Activated T-helper 17 cell treated with anti-CD3 and anti-CD28 coated beads, Interleukin-2, amount 50 U/mL, for 72 hours (primary cell): Measurements from ENCODE around the gene PYCR2. TPM values are rescaled to one million over a fixed set of nuclear protein-coding genes. Genes with fewer than 3 reads are reported as not detected.
A peak's percentile ranks its signal among the peaks of the same experiment; 100 is the strongest.
"Not testable (repeated sequence)": the region's sequence is repeated elsewhere in the genome, so short reads cannot be mapped to it uniquely, and the experiment has no call there.

Experiments
- ATAC-seq: fragments of 150-1000 bp; cut with Tn5 transposase; replicated peaks from 2 replicates; pipeline ENCODE4 v1.10.0; 2021; ENCODE audit warnings: mild to moderate bottlenecking, moderate library complexity
- H3K27ac Mint-ChIP-seq: one replicate; pipeline ENCODE4 v1.8.0; 2022; ENCODE audit warnings: mixed read lengths
- H3K27me3 Mint-ChIP-seq: one replicate; pipeline ENCODE4 v1.8.0; 2022; ENCODE audit warnings: mixed read lengths
- H3K36me3 Mint-ChIP-seq: one replicate; pipeline ENCODE4 v1.8.0; 2022; ENCODE audit warnings: low read depth, mild to moderate bottlenecking, mixed read lengths
- H3K4me1 Mint-ChIP-seq: one replicate; pipeline ENCODE4 v1.8.0; 2022; ENCODE audit warnings: mixed read lengths
- H3K4me3 Mint-ChIP-seq: one replicate; pipeline ENCODE4 v1.8.0; 2022; ENCODE audit warnings: mild to moderate bottlenecking, mixed read lengths
- H3K9me3 Mint-ChIP-seq: one replicate; pipeline ENCODE4 v1.8.0; 2022; ENCODE audit warnings: mixed read lengths
- total RNA-seq, 2 donors: library from RNA; stranded (reverse); gene quantifications; one replicate each; pipeline ENCODE4 v1.2.3, GENCODE V29; 2022

Gene PYCR2
- total RNA-seq, 2 donors from 2014 or later, result 63.2 to 105 TPM

- H3K4me3 Mint-ChIP-seq, result no peak overlapping the region
- H3K27ac Mint-ChIP-seq, result no peak overlapping the region
- H3K9me3 Mint-ChIP-seq, result no peaks in the 10 kb centered on the region
- H3K27me3 Mint-ChIP-seq, result peaks cover 4% of the 10 kb centered on the region
- ATAC-seq, result no peak
- no peaks in the 10 kb centered on the region for H3K4me1 Mint-ChIP-seq
- no peaks in the 10 kb centered on the region for H3K36me3 Mint-ChIP-seq
These were observed 12.5 kb upstream of the PYCR2 start for GRCh38 chr1:225936523-225936922.

GRCh38 chr1:225936086-225936485 lies 12.0 kb upstream of the PYCR2 start:
- not testable (repeated sequence) for H3K27ac Mint-ChIP-seq, H3K4me1 Mint-ChIP-seq, H3K4me3 Mint-ChIP-seq, H3K36me3 Mint-ChIP-seq, H3K27me3 Mint-ChIP-seq, H3K9me3 Mint-ChIP-seq, ATAC-seq

DNA sequence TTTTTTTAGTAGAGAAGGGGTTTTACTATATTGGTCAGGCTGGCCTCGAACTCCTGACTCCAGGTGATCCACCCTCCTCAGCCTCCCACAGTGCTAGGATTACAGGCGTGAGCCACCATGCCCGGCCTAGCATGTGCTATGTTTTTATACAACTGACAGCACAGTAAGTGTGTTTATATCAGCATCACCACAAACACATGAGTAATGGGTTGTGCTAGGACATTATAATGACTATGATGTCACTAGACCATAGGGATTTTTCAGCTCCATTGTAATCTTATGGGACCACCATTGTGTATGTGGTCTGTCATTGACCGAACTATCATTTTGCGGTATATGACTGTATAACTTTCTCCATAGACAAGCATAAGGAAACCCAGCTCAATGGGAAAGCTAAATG lies 10.7 kb upstream of the PYCR2 start:
- Mint-ChIP-seq H3K27me3 (no peaks in the 10 kb centered on the region), H3K4me3 (no peak overlapping the region), H3K4me1 (no peaks in the 10 kb centered on the region), H3K9me3 (no peaks in the 10 kb centered on the region), H3K36me3 (no peaks in the 10 kb centered on the region), H3K27ac (no peak overlapping the region)
- no peak for ATAC-seq

DNA sequence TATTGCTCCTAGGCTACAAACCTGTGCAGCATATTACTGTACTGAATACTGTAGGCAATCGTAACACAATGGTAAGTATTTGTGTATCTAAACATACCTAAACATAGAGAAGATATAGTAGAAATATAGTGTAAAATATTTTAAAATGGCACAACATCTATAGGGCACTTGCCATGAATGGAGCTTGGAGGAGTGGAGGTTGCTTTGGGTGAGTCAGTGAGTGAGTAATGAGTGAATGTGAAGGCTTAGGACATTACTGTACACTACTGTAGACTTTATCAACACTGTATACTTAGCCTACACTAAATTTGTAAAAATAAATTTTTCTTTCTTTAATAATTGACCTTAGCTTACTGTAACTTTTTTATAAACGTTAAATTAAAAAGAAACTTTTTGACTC lies 9.0 kb upstream of the PYCR2 start:
- H3K36me3 Mint-ChIP-seq, result no peaks in the 10 kb centered on the region
- peak; percentile 47 for ATAC-seq
- no peaks in the 10 kb centered on the region for H3K27me3 Mint-ChIP-seq

DNA sequence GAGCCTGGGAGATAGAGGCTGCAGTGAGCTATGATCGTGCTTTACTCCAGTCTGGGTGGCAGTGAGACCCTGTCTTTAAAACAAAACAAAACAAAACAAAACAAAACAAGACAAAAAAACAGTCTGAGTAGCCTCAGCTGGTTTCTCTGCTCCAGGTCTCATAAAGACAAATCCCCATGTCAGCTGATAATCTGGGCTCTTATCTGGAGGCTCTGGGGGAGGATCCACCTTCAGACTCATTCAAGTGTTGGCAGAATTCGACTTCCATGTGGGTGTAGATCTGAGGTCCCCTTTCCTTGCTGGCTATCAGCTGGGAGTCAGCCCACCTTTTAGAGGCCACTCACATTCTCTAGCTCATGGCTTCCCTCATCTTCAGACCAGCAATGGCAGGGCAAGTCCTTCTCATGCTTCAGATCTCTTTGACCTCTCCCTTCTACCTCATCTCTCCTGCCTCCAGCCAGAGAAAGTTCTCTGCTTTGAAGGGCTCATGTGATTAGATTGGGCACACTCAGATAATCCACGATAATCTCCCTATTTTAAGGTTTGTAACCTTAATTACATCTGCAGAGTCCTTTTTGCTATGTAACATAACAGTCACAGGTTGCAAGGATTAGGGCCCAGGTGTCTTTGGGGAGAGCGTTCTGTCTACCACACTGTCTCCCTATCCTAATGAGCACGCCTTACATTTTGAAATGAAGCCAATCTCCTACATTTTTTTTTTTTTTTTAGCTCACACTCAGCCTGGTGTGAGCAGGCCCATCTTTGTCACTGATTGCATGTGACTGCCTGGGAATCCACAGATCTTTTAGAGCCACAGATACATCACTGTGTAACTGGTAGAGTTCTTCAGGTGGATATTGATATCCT lies 7.5 kb upstream of the PYCR2 start:
- no peak for ATAC-seq
- H3K4me3 Mint-ChIP-seq, result no peak overlapping the region
- no peaks in the 10 kb centered on the region for H3K27me3 Mint-ChIP-seq
- peak overlapping the region; percentile 61 for H3K27ac Mint-ChIP-seq
- no peaks in the 10 kb centered on the region for H3K9me3 Mint-ChIP-seq
- no peaks in the 10 kb centered on the region for H3K36me3 Mint-ChIP-seq
- H3K4me1 Mint-ChIP-seq, result peaks cover 6% of the 10 kb centered on the region

More for the DNA sequence above, 9.0 kb upstream of the PYCR2 start:
- H3K4me3 Mint-ChIP-seq, result no peak overlapping the region
- no peak overlapping the region for H3K27ac Mint-ChIP-seq
- H3K9me3 Mint-ChIP-seq, result no peaks in the 10 kb centered on the region
- H3K4me1 Mint-ChIP-seq, result peaks cover 5% of the 10 kb centered on the region

GRCh38 chr1:225930566-225930965 lies 6.5 kb upstream of the PYCR2 start:
- H3K4me1 Mint-ChIP-seq, result peaks cover 6% of the 10 kb centered on the region
- ATAC-seq, result no peak
- H3K27me3 Mint-ChIP-seq, result no peaks in the 10 kb centered on the region
- H3K4me3 Mint-ChIP-seq, result no peak overlapping the region
- H3K36me3 Mint-ChIP-seq, result no peaks in the 10 kb centered on the region
- no peak overlapping the region for H3K27ac Mint-ChIP-seq
- H3K9me3 Mint-ChIP-seq, result no peaks in the 10 kb centered on the region

DNA sequence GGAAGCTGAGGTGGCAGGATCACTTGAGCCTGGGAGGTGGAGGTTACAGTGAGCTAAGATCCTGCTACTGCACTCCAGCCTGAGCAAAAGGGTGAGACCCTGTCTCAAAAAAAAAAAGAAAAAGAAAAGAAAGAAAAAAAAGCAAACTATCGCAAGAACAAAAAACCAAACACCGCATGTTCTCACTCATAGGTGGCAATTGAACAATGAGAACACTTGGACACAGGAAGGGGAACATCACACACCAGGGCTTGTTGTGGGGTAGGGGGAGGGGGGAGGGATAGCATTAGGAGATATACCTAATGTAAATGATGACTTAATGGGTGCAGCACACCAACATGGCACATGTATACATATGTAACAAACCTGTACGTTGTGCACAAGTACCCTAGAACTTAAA lies 5.4 kb upstream of the PYCR2 start:
- H3K36me3 Mint-ChIP-seq, ATAC-seq, H3K9me3 Mint-ChIP-seq, H3K27me3 Mint-ChIP-seq, H3K4me1 Mint-ChIP-seq: not testable (repeated sequence)
- H3K27ac Mint-ChIP-seq, result peak overlapping the region; percentile 81
- H3K4me3 Mint-ChIP-seq, result peak overlapping the region; percentile 52

DNA sequence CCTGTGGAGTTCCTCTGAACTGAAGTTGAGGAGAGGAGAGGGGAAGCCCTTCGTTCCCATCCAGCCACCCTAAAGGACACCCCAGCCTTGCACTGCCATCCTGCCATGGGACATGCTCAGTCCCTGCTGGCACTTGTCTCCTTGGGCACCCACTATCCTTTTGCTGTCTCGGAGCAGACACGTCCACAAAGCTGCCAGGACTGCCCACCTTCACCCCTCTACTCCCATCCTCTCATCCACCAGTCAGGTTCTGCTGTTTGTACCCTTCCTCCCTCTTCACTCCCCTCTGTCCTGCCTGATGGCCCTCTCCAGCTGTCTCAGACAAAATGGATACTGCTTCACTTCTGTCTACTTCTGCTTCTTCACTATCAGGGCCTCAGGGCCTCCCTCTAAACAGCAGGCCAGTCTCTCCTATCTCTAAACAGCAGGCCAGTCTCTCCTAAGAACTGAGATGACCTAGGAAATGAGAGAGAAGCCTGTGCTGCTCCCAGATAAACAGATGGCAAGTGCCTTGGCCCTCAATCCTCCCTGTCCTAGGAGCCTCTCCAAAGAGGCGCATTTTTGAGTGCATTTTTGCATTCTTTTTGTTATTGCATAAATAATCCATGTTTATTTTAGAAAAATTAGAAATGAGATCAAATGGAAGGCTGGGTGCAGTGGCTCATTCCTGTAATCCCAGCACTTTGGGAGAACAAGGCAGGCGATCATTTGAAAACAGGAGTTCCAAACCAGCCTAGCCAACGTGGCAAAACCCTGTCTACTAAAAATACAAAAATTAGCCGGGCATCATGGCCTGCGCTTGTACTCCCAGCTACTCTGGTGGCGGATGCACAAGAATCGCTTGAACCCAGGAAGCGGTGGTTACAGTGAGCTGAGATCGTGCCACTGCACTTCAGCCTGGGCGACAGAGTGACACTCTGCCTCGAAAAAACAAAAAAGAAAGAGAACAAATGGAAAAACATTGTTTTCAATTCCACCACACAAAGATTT lies 4.4 kb upstream of the PYCR2 start:
- Mint-ChIP-seq H3K36me3 (peaks cover 6% of the 10 kb centered on the region), H3K4me3 (peak overlapping the region; percentile 52), H3K27me3 (no peaks in the 10 kb centered on the region), H3K27ac (peak overlapping the region; percentile 81), H3K9me3 (no peaks in the 10 kb centered on the region), H3K4me1 (peaks cover 6% of the 10 kb centered on the region)
- no peak for ATAC-seq

DNA sequence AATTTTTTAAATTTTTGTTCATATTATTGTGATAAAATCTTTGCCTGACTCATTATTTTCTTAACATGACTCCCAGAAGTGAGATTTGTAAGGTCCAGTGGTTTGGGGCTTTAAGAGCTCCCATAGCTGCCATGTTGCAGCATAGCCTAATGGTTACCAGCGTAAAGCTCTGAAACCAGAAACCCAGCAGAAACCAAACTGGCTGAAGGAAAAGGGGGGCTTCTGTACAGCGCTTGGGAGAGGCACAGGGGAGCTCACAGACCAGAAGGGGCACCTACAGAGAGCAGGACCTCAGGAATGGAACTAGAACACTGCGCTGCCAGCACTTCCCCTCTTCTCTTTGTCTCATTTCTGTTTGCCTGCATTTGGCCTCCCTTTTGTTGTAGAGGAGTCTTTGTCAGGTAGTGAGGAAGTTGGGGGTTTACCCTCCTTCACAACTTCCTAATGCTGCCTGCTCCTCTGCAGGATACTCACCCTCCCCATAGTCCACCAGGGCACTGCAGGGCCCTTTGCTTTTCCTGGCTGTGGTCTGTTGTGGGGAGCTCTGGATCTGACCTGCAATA lies 2.6 kb upstream of the PYCR2 start:
- H3K27ac Mint-ChIP-seq, result peak overlapping the region; percentile 15
- H3K27me3 Mint-ChIP-seq, result no peaks in the 10 kb centered on the region
- ATAC-seq, result no peak
- H3K9me3 Mint-ChIP-seq, result no peaks in the 10 kb centered on the region
- H3K4me1 Mint-ChIP-seq, result peaks cover 6% of the 10 kb centered on the region
- peaks cover 13% of the 10 kb centered on the region for H3K36me3 Mint-ChIP-seq
- no peak overlapping the region for H3K4me3 Mint-ChIP-seq

GRCh38 chr1:225923381-225923691 lies 714 bp downstream of the PYCR2 start:
- H3K27me3 Mint-ChIP-seq, result no peaks in the 10 kb centered on the region

DNA sequence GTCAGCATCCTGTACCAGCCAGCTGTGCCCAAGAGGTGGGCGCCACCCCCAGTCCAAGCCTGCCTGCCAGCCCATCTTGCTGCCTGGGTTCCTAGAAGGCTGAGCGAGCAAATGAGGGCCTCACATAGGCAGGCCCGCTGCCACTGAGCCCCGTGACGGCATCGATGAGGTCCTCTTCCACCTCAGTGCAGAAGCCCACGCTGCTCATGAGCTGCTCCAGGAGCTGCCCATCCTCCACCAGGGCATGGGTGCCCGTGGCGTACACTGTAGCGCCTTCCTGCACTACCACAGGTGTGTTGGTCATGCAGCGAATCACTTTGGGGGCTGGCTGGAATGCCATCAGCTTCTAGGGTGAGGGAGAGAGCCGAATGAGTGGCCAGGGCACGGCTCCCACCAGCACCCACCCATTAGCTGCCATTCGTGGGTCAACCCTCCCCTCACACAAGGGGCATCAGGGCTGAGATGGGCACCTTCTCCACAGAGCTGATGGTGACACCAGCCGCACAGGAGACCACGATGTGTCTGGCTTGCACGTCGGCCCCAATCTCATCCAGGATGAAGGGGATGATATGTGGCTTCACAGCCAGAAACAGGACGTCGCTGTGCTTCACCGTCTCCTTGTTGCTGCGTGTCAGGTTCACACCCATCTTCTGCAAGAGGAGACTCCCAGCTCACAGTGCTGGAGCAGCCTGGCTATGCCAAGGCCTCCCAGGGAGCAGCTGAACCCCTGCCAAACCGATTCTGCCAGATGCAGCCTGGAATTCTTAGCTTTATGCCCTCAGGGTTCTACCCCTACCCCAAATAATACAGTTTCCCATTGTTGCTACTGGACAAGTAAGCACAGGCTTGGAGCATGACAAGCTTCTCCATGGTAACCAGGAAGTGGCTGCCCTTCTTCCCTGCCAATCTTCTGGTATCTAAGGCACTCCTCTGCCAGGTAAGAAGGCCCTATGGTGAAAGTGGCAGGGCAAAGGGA lies 2.0 kb downstream of the PYCR2 start:
- no peak for ATAC-seq
- H3K27me3 Mint-ChIP-seq, result no peaks in the 10 kb centered on the region
- H3K36me3 Mint-ChIP-seq, result peaks cover 58% of the 10 kb centered on the region
- H3K9me3 Mint-ChIP-seq, result no peaks in the 10 kb centered on the region
- peak overlapping the region; percentile 89 for H3K4me3 Mint-ChIP-seq
- H3K4me1 Mint-ChIP-seq, result peaks cover 7% of the 10 kb centered on the region
- H3K27ac Mint-ChIP-seq, result no peak overlapping the region

More at GRCh38 chr1:225923381-225923691, 714 bp downstream of the PYCR2 start:
- no peak for ATAC-seq
- H3K4me3 Mint-ChIP-seq, result peak overlapping the region; percentile 89
- peaks cover 10% of the 10 kb centered on the region for H3K4me1 Mint-ChIP-seq
- H3K27ac Mint-ChIP-seq, result peak overlapping the region; percentile 89
- H3K36me3 Mint-ChIP-seq, result peaks cover 45% of the 10 kb centered on the region
- H3K9me3 Mint-ChIP-seq, result no peaks in the 10 kb centered on the region

DNA sequence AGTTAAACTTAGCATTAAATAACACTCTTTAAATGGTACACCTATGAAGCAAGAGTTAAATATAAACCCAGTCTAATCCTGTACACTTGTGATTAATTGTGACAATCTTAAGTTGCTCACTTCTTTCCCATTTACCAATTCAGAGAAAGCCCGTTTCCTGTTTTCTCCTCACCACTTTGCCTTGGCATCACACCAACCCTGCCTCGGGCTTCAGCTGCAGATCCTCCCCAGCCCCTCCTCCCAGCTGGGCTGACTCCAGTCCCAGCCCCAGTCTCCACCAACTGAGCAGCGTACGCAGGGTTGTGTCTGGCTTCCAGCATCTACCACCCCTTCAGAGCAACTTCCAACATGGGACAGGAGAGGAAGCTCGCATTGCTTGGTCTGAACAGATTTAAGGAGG lies 4.1 kb downstream of the PYCR2 start:
- Mint-ChIP-seq H3K27me3 (no peaks in the 10 kb centered on the region), H3K27ac (peak overlapping the region; percentile 78), H3K36me3 (peaks cover 69% of the 10 kb centered on the region), H3K9me3 (no peaks in the 10 kb centered on the region), H3K4me1 (peaks cover 7% of the 10 kb centered on the region), H3K4me3 (peak overlapping the region; percentile 53)
- ATAC-seq, result peak; percentile 4

DNA sequence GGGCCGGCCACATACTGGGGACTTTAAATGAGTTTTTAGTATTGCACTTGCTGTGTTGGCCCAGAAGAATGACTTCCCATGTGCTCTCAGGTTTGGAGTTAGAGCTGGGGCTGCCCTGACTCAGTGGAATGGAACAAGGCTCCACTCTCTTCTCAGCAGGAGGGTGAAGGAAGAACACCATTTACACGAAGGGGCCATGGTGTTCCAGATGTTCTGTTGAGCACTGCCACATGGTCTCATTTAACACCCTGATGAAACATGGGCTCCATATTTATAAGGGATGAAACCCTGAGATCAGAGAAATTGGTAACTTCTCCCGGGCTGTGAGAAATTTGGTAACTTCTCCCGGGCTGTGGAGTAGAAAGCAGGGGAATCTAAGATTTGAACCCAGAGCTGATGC lies 5.8 kb downstream of the PYCR2 start:
- peaks cover 66% of the 10 kb centered on the region for H3K36me3 Mint-ChIP-seq

GRCh38 chr1:225917536-225917935 lies 6.5 kb downstream of the PYCR2 start:
- no peak overlapping the region for H3K4me3 Mint-ChIP-seq
- H3K9me3 Mint-ChIP-seq, result no peaks in the 10 kb centered on the region
- no peak for ATAC-seq

More for the DNA sequence above, 5.8 kb downstream of the PYCR2 start:
- H3K27me3 Mint-ChIP-seq, result no peaks in the 10 kb centered on the region
- H3K4me3 Mint-ChIP-seq, result no peak overlapping the region
- H3K27ac Mint-ChIP-seq, result no peak overlapping the region
- H3K4me1 Mint-ChIP-seq, result peaks cover 7% of the 10 kb centered on the region
- no peaks in the 10 kb centered on the region for H3K9me3 Mint-ChIP-seq
- ATAC-seq, result no peak

More at GRCh38 chr1:225917536-225917935, 6.5 kb downstream of the PYCR2 start:
- peaks cover 7% of the 10 kb centered on the region for H3K4me1 Mint-ChIP-seq
- H3K27ac Mint-ChIP-seq, result peak overlapping the region; percentile 37
- H3K36me3 Mint-ChIP-seq, result peaks cover 61% of the 10 kb centered on the region
- no peaks in the 10 kb centered on the region for H3K27me3 Mint-ChIP-seq
